HG03432 (cell line): ENCODE data around the gene PGAP2.
A peak's percentile ranks its signal among the peaks of the same experiment; 100 is the strongest.
"Not testable (repeated sequence)": the region's sequence is repeated elsewhere in the genome, so short reads cannot be mapped to it uniquely, and the experiment has no call there.

Experiments
- ATAC-seq: cut with Tn5 transposase; IDR thresholded peaks from one replicate; pipeline ENCODE4 v1.9.1; 2021; ENCODE audit warnings: mild to moderate bottlenecking, moderate library complexity; ENCODE audit not compliant: unreplicated experiment

The PGAP2 gene

DNA sequence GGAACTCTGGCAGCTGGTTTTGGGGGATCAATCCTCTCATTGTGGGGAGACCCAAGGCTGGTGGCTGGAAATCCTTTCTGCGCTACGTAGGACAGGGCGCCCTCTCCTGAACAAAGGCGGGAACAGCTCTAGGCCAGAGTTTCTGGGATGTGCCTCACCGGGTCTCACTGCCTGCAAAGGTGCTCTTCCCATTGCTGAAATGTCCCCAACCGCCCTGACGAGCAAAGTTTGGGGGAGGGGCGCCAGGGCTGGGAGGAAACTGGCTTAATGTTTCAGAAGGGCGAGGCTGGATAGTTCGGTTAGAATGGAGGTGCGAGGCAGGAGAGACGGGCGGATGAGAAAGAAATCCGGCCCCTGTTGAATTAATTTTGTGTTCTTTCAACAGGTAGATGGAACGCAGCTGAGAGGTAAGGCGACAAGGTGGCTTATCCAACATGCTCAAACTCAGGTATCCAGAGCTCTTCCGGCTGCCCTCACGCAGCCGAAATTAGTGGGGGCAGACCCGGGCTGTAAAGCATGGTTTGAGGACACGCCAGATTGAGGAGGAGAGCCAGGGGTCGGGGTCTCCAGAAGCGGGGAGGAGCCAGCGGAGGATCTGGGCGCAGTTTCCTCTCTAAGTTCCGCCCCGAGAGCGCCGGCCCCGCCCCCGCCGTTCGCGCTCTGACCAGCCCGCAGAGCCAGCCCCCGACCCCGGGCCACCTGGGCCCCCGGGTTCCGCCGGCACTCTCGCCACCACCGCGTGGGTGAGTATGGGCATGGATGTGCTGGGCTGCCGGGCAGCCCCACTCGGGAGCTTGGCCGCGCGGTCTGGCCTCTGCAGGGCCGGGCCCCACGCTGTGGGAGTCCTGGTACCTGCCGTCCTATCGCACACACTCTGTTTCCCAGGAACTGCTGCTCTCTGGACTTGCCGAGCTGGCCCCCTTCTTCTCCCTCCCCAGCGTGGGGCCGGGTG is at the start of gene PGAP2:
PGAP2 (plus strand) TSS at position 652 of the 952 bp plus-strand sequence. CDS start 2,700 bp downstream, outside the sequence.
- ATAC-seq: peak; percentile 77

DNA sequence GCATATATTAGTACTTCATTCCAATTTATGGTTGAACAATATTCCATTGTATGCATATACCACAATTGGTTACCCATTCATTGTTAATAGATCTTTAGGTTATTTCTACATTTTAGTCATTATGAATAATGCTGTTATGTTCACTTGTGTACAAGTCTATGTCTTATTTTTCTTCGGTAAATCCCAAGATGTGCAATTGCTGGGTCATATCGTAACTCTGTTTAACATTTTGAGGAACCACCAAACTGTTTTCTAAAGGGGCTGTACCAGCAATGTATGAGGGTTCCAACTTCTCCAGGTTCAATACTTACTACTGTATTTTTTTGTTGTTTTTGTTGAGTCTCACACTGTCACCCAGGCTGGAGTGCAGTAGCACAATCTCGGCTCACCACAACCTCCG is 44.1 kb upstream of the PGAP2 start:
- no peak for ATAC-seq

DNA sequence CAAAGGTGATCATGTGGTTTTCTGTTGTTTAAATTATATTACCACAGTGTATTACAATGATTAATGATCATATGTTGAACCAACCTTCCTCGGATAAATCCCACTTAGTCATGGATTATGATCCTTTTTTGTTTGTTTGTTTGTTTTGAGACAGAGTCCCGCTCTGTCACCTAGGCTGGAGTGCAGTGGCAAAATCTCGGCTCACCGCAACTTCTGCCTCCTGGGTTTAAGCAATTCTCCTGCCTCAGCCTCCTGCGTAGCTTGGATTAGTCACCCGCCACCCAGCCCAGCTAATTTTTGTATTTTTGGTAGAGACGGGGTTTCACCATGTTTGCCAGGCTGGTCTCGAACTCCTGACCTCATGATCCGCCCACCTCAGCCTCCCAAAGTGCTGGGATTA is 41.5 kb upstream of the PGAP2 start:
- not testable (repeated sequence) for ATAC-seq

DNA sequence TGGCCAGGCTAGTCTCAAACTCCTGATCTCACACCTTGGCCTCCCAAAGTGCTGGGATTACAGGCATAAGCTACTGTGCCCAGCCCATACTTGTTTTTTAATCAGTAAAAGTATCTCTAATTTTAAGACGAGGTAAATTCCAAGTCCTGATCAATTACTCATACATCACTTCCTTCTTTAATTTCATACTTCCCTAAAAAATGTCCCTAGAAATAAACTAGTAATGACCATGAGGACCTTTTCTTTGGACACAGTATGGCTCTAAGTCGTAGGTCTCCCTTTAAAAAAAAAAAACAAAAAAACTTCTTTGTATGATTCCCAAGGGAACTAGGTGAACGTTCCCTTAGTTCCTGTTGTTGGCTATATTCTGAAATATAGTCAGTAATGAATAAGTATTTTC is 40.8 kb upstream of the PGAP2 start:
- ATAC-seq: no peak

DNA sequence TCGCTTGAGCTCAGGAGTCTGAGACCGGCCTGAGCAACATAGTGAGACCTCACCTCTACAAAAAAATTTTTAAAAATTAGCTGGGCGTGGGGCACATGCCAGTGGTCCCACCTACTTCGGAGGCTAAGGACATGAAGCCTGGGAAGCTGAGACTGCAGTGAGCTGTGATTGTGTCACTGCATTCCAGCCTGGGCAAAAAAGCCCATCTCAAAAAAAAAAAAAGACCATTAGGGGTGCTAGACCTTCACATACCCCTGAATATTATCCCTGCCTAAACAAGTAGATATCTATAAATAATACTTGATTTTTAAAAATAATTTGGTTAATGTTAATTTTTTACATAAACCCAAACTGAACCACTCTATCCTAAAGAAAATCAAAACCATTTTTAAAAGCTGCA is 35.2 kb upstream of the PGAP2 start:
- ATAC-seq: no peak

DNA sequence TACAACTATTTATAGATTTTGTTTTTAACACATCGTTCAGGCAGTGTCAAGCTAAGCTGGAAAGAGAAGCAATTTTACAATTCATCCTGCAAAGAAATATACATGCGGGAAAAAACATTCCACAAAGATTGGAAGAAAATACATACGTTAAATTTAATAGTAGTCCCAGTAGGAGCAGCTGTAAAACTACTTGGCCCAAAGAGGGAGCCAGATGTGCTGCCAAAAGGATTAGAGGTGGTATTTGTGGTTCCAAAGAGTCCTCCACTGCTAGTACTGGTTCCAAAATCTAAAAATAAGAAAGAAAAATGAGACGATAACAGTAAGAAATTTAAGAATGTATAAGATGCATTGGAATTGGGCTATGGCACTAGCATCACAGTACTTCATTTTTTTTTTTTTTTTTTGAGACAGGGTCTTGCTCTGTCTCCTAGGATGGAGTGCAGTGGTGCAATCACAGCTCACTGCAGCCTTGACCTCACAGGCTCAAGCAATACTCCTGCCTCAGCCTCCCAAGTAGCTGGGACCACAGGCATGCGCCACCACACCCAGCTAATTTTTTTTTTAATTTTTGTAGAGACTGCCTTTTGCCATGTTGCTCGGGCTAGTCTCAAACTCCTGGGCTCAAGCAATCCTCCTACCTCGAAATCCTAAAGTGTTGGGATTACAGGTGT is 32.5 kb upstream of the PGAP2 start:
- ATAC-seq: no peak

DNA sequence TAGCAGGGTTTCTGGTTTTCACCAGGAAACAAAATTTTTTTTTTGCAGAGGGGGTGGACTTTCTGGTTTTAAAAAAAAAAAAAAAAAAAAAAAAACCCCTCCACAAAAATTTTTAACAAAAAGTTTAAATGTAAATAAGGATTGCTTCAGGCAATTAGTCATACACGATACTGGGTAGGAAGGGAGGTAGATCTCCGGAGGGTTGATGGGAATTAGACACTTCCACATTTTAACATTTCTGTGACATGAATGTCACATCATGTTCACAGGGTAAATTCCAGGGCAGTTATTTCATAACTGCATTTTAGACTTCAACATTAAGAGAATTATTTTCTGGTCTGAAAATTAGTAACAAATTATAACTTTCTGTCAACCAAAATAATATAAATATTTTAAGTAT is 26.9 kb upstream of the PGAP2 start:
- ATAC-seq: no peak

DNA sequence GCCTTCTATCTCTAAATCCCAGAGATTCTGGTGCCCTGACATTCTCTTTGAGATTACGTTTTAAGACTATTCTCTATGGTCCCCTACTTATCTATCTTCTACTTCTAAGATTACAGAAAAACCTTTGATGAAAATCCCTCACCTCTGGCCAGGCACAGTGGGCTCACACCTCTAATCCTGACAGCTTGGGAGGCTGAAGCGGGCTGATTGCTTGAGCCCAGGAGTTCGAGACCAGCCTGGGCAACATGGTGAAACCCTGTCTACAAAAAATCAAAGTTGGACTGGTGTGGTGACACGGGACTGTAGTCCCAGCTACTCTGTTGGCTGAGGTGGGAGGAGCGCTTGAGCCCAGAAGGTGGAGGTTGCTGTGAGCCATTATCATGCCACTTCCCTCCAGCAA is 25.4 kb upstream of the PGAP2 start:
- ATAC-seq: no peak

DNA sequence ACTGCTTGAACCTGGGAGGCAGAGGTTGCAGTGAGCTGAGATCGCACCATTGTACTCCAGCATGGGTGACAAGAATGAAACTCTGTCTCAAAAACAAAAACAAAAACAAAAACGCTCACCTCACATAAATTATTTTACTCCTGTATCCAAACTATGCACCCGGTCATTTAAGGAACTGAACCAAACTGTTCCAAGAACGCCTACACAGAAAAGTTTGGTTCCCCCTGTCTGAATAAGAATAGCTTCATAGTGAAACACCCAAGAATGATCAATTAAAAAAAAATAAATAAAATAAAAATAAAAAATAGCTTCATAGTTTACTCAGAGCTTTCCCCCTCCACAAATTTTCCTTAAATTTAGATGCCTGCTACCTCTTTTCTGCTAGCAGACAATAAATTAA is 24.7 kb upstream of the PGAP2 start:
- ATAC-seq: no peak

DNA sequence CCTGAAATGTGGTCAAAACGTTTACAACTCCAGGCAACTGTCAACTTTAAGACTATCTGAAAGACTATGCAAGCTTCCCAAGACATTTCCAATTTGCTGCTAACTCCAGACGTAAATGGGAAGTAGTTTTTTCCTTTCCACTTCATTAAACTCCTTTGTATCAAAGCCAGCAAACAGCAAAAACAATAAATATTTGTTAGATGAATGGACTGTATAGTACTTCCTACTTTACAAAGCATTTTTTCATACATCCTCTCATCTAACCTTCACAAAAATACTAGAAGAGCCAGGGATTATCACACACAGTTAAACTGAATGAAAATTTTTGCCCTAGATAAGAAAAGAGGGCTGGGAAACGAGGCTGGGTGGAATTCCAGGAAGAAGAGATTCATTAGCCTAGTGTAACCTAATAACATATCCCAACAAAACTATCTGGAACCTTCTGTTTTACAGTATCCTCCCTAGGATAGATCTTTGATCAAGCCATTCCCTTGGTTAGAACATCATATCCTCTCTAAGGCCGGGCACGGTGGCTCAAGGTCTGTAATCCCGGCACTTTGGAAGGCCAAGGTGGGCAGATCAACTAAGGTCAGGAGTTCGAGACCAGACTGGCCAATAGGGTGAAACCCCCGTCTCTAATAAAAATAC is 21.5 kb upstream of the PGAP2 start:
- ATAC-seq: no peak

DNA sequence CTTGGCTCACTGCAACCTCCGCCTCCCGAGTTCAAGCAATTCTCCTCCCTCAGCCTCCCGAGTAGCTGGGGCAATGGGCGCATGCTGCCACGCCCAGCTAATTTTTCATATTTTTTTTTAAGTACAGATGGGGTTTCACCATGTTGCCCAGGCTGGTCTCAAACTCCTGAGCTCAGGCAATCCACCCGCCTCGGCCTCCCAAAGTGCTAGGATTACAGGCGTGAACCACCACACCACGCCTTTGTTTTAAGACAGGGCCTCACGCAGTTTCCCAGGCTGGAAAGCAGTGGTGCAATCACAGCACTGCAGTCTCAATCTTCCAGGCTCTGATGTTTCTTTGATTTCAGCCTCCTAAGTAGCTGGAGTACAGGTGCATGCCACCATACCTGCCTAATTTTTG is 14.0 kb upstream of the PGAP2 start:
- ATAC-seq: not testable (repeated sequence)

DNA sequence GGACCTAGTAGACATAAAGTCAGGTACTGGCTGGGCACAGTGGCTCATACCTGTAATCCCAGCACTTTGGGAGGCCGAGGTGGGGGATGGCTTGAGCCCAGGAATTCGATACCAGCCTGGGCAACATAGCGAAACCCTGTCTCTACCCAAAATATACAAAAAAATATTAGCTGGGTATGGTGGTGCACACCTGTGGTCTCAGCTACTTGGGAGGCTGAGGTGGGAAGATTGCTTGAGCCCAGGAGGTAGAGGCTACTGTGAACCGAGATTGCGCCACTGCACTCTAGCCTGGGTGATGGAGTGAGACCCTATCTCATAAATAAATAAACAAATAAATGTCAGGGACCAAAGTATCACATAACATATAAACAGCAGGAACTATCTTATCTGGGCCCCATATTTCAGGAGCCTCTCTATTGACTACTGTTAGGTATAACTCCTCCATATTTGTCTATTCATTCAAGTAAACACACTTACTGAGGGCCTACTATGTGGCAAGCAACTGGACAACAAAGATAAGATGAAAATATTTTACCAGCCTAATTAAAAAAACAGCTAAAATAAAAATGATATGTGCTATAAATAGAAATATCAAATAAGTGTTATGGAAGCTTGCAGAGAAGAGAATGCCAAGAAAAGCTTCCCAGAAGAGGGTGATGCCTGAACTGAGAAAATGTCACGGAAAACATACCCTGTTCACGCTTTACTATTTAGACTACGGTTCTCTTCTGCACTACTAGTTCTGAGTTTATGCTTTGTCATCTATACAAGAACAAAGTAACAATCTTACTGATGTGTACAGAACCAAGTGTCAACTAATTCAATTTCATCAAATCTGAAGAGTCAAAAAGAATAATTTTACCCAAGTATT is 13.0 kb upstream of the PGAP2 start:
- ATAC-seq: no peak

DNA sequence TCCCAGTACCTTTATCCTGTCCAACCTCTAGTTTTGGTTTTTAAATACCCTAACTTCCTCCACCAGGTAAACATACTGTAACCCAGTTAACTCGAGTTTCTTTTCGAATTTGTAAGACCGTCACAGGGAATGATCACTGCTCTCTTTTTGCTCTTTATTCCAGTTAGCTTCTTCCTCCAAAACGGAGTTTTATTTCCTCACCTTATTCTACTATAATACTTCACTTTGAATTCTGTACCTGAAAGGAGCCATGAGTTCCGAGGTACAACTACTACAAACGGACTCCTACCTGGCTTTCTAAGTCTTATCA is 12.4 kb upstream of the PGAP2 start:
- ATAC-seq: no peak

DNA sequence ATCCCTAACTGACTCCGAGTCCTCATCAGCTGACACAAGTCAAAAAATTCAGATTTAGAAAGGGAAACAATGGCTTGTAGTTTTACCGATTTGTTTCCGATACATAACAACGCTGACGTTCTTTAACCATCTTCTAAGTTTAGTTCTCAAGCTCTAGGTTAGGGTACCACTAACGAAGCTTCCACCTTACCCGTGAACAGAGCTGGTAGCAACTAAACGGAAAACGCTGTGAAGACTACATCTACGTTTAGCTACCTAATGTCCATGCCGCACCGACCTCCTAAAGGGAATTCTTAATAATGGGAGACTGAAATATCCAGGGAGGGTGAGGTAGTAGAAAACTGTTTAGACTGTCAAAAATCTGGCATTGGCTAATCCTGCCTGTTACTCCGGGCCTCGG is 12.0 kb upstream of the PGAP2 start:
- no peak for ATAC-seq

DNA sequence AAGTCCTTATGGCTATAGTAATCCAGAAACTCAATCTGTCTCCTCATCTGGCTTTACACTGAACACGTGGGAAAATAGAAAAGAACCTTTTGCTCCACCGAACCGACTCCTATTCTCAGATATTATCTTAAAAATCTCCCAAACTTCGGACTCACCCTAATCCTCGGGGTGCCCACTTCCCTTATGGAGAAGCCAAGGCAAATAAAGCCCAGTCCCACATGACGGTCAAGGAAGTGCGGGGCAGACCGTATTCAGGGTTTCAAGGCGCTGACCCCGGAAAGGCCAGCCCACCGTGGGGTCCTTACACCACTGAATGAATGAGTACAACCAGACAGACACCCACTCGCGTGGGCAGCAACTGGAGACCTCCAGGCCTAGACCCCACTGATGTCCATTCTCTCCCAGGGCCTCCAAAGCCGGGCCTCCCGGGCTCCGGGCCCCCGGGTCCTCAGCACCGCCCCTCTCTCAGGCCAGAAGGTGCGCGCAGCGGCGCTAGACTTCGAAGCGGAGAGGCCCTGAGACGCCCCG is 11.5 kb upstream of the PGAP2 start:
- ATAC-seq: peak; percentile 34

DNA sequence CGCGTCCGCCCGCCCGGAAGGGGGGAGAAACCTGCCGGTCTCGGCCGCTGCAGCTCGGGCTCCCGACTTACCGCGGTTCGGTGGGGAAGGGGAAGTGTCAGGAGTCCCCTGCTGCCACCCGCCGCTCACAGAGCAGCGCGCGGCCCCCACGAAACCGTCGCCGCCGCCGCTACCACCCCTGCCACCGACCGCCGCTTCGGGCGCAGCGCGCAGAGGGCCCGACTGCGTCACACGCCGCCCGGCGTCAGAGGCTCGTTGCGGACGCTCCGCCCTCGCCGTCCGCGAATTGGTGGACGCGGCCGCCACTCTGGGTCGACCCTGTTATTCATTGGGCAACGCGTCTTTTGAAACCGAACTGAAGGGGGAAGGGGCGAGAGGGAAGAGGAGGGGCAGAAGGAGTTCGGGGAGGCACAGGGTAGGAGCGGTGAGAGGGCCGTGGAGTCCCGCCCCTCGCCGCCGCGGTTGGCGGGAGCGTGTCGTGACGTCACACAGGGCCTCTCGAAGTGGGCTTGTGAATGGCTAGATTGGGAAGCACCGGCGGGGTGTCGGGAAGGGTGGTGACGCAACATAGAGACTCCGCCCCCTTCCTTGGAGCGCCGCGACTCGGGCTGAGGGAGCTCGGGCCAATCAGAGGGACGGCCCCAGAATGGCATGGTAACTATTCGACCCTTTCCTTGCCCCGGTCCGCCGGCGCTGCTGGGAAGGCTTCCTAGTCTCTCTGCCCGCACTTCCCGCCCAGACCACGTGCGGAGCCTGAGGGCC is 10.8 kb upstream of the PGAP2 start, which contains the start of gene NUP98:
NUP98 (minus strand) TSS at position 226 of the 762 bp plus-strand sequence. CDS start 15,437 bp downstream, outside the sequence.
- ATAC-seq: peak; percentile 91

DNA sequence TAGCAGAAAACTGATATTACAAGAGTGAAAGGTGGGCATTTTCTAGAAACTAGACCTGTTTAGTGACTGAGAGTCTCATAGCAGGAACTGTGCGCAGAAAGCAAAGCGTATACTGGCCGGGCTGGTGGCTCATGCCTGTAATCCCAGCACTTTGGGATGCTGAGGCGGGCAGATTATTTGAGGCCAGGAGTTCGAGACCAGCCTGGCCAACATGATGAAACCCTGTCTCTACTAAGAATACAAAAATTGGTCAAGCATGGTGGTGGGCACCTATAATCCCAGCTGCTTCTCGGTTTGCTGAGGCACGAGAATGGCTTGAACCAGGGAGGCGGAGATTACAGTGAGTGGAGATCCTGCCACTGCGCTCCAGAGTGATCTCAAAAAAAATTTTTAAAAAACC is 9.2 kb upstream of the PGAP2 start:
- no peak for ATAC-seq

DNA sequence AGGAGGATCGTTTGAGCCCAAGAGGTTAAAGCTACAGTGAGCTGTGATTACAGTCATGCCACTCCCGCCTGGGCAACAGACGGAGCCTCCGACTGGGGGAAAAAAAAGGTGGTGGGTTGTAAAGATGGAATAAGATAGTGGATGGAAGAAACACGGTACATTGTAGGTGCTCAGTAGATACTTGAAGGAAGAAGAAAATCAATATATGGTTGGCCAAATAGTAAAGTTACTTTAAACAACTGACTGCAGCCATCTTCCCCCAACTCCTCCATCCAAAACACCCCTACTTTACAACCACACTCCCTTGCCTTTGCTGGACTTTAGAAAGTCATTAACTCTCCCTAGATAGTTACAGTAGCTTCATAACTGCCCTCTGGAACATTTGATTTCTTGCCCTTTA is 8.5 kb upstream of the PGAP2 start:
- ATAC-seq: no peak

DNA sequence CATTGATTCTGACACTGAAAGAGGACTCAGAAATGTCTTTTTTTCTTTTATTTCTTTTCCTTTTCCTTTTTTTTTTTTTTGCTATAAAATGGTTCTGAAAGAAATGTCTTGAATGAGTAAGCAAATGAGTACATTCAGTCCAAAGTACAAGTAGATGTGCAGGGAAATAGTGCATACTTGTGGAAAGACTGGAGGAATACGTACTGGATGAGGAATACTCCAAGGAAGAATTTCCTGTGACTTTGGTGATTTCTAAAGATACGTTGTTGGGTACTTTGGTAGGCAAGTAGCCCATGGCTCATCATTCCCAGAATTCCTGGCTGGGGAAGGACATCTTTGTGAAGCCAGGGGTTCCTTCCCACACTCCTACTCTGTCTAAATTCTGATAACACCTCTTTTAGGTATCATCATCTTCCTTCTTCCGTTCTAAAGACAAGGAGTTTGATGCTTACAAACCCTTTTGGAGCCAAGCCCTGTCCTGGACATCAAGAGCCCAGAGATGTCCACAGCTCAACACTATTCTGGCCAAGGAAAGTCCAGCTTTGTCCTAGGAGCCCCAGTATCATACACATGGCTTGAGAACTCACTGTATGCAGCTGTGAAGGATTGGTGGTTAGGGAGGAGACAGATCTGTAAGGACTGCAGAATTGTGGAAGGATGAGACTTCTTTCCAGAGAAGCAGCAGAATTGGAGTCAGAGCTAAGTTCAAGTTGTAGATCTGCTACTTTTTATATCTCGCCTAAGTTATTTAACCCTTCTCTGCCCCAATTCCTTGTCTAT is 6.2 kb upstream of the PGAP2 start:
- no peak for ATAC-seq
